Activated CD4-positive, alpha-beta T cell treated with anti-CD3 and anti-CD28 coated beads, Interleukin-2, amount 50 U/mL, for 48 hours (primary cell): ENCODE data around the gene TAPT1.
"Not testable (repeated sequence)": the region's sequence is repeated elsewhere in the genome, so short reads cannot be mapped to it uniquely, and the experiment has no call there.

Source experiments
- DNase-seq, 2 experiments: peaks; one replicate each; pipeline ENCODE4 v3.0.0-alpha.2; 2020

Gene TAPT1, protein sequence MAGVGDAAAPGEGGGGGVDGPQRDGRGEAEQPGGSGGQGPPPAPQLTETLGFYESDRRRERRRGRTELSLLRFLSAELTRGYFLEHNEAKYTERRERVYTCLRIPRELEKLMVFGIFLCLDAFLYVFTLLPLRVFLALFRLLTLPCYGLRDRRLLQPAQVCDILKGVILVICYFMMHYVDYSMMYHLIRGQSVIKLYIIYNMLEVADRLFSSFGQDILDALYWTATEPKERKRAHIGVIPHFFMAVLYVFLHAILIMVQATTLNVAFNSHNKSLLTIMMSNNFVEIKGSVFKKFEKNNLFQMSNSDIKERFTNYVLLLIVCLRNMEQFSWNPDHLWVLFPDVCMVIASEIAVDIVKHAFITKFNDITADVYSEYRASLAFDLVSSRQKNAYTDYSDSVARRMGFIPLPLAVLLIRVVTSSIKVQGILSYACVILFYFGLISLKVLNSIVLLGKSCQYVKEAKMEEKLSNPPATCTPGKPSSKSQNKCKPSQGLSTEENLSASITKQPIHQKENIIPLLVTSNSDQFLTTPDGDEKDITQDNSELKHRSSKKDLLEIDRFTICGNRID

DNA sequence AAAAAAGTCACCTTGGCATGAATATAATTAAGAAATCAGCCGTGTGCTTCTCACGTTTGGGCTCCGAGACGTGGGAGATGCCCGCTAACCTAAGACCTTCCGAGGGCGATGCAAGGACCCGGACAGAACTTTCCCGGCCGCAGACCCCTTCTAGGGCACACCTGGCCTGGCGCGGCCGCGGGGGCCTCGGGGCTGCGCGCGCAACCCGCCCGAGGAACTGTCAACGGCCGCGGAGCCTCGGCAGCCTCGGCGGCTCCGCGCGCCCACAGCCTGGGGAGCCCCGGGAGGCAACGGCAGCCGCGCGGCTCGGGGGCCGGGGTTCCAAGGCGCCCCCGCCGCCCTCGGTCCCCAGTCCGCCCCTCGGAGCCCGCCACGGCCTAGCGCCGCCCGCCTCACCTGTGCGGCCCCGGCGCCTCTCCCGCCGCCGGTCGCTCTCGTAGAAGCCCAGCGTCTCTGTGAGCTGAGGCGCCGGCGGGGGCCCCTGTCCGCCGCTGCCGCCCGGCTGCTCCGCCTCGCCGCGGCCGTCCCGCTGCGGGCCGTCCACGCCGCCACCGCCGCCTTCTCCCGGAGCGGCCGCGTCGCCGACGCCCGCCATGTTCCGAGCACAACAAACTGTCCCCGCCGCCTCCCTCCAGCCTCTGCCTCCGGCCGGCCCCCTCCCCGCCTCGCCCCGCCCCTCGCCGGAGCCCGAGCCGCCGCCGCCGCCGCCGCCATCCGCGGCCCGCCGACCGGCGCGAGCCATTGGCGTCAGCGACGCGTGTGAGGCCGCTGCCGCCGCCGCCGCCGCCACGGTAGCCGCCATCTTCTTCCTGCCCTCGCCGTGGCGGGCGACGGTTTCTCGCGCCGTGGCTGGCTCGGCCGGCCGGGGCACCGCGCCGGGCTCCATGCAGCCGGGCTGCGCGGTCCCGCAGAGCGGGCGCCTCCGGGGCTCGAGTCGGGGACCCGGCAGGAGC is at the start of gene TAPT1:
TAPT1 (minus strand) TSS at position 609 of the 953 bp plus-strand sequence; CDS start at position 595, 14 bp downstream.
- DNase-seq: peak; percentile 77 to 82

DNA sequence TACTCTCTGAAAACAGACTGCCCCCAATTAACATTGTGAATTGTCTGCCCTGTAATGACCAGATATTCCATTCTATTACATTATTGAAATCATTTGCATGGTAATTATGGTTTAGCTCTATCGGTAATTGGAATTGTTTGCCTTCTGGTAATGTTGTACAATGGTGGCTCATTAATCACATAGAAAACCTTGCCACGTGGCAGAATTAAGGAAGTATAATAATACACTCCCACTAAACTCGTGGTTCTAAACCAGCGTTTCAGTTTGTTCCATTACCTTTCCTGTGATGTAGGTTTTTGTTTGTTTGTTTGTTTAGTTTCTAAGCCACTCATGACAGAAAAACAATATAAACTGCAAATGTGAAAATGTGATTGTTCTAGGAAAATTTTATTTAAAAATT is 45.1 kb upstream of the TAPT1 start:
- DNase-seq: no peak

DNA sequence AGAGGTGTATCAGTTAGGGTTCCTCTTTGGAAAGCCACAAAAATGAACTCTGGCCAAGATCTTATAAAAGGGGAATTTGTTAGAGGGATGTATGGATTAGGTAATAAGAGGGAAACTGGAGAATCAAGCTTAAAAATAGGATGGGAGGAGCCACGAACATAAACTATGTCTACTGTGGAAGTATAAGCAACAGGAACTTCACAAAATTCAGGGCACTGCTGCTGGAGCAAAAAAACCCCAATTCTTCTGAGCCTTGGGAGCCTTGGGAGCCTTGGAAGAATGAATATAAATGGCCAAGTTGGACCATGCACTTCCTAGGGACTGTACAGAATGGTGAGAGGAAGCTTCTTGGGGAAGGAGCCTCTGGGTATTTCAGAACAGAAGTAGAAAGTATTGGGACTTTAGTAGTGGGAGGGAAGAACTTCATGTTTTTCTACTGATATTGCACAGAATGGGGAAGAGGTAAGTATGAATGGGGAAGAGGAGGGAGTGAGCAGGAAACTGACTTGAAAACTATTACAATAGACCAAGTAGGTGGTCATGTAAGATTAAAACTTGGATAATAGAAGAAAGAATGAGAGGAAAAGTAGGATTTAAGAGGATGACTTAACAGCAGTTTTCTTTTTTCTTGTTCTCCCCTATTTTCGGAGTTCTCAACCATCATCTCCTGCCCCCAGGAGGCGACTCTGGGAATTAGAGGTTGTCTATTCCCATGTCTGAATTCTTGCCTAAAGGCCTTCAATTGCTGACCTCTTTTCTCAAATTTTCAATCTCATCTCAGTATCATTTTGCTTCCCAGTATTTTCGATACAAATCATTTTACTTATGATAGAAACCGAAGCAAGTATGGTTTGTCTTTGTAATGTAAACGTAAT is 44.4 kb upstream of the TAPT1 start:
- DNase-seq: no peak

DNA sequence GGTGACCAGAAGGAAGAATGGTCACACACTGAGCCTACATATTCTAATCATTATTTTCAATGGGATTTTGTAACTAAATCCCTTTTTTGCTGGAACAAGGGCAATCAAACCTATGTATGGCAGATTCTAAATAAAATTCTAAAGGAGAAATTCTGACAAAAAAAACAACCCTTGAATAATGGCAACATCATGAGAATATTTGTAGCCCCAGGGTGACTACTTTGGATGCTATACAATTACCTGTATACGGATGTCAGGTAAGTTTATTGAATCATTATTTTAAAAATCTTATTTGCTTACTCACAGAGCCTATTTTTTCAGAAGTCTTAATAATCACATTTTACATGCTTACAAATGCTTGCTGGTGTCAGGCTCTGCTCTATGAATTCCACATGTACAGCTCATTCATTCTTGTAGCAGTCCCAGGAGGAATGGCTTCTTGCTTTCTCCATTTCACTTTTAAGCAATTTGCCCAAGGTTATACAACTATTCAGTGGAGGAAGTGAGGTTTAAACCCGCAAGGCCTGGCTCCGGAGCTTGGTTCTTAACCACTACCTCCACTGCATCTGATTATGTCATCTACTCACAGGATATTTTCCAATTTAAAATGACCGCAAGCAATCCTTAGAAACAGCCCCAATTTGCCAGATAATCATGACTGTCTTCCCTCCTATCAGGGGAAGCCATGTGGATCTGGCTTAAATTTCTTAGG is 43.6 kb upstream of the TAPT1 start:
- DNase-seq: not testable (repeated sequence)

DNA sequence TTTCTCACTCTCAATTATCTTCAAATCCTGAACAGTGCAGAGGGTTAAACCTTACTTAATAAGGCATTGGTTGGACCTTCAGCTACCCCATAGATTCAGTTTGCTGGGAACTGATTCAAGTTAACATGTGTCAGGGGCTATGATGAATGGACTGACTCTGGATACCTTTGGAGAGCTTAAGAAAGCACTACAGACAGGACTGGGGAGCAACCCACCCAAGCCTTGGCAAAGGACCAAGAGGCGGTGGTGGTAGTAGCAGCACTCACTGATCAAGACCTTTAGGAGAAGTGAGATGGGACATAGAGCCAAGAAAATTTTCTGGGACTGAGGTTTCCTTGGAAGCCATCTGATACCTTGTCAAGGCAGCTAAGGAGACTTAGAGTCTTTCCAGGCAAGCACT is 43.0 kb upstream of the TAPT1 start:
- no peak for DNase-seq

DNA sequence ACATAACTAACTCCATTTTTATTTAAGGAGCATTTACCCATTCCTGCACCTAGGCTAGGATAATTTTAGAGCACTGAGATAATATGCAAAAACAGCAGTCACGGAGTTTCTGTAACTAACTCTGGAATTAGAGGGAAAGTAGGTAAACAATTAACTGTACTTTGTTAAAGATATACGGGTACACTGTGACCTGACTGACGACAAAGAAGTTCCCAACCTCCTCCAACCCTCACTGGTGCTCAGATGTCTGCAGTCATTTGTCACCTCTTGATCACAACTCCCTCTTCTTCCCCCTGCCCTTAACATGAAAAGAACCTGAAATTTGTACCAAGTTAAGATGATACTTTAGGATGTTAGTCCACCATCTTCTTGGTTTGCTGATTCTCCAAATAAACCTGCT is 42.0 kb upstream of the TAPT1 start:
- DNase-seq: no peak

DNA sequence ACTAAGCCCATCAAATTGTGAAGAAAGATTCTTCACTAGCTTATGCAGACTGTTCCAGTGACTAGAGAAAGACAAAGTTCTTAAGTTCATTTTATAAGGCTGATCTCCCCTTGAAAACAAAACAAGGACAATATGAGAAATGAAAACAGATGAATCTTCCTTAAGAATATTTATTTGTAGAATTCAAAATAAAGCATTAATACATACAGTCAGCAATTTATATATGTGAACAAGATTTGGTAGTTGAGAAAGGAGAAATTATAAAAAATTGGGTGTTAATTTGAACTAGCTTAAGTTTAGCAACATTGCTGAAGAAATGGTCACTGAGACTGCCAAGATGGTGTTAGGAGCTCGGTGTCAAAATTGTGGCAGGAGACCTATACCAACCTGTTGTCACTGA is 41.4 kb upstream of the TAPT1 start:
- DNase-seq: no peak

DNA sequence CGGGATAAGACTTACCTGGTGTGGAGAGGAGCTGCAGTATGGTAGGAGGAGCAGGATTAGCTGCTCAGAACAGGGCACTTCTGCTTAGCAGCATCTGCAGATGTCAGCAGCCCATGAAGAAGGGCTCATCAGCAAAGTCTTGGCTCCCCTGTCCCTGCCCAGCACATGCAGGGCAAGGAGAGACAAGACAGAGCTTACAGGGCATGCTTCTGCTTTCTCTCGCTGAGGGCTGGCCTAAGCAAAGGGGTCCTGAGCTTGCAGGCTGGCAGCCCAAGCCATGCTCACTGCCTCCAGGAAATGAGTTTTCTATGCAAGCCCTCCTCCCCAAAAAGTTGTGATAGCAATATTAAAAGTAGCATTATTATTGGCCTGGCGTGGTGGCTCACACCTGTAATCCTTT is 39.5 kb upstream of the TAPT1 start:
- DNase-seq: no peak

DNA sequence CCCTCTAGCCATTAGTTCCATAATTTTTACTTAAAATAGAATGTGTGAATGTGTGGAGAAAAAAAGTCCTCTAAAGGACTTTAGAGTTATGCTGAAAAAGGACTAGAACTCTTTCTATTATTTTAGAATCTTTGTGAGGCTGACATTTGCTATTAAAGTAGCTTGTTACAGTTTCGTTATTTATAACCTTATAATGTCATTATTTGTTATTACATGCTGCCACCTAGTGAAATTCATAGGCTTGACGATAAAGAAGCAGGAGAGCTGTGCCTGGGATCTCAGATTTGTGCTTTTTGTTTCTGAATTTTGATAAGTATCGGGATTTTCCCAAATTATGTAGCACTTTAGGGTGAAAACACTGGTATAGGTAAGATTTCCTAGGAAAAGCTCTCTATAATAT is 38.5 kb upstream of the TAPT1 start:
- no peak for DNase-seq

DNA sequence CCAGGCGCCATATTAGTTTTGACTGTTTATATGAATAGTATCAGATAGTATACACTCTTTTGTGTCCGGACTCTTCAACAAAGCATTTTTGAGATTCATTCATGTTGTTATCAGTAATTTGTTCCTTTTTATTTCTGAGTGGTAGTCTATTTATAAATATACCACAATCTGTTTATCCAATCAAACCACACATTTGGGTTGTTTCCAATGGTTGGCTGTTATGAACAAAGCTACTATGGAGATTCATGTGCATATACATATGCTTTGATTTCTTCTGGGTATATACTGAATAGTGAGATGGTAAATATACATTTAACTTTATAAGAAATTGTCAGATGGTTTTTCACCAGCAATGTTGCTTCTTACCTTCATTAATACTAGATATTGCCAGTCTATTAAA is 36.8 kb upstream of the TAPT1 start:
- DNase-seq: no peak

DNA sequence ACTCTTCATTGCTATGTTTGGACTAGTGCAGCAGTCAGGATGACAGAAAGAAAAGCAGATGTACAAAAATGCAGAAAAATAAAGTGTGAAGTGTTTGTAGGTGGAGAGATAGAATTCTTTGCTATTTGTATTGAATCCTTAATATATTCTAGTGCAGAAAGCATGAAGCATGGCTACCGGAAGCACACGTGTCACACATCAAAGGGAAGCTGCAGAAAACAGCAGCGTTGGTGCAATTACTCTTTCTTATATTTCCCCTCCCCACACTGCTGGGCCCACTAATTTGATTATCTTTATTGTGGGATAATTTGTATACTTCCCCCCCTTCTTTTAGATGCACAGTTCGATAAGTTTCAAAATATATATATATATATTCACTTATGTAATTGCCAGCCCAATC is 35.9 kb upstream of the TAPT1 start:
- no peak for DNase-seq

DNA sequence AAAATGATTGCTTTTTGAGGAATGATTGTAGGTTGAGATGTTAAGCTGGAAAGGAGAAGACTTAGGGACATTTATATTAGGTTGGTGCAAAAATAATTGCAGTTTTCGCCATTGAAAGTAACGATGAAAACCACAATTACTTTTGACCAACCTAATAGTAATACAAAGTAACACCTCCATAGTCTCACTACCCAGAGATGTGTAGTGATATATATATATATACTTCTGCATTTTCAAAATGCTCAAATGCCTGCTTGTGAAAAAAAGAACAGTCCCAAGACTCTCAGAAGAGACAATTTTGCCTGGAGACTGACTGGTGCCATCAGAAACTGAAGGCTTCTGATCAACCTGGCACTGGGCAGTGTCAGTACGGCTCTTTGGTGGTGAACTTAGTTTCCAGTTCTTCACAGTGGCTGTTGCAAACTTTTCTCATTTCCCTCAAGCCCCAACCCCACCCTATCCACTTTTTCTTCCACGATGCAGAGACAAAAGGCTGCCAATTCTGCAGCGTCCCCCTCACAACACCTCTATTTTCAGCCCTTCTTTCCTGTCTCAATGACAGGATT is 35.1 kb upstream of the TAPT1 start:
- no peak for DNase-seq

DNA sequence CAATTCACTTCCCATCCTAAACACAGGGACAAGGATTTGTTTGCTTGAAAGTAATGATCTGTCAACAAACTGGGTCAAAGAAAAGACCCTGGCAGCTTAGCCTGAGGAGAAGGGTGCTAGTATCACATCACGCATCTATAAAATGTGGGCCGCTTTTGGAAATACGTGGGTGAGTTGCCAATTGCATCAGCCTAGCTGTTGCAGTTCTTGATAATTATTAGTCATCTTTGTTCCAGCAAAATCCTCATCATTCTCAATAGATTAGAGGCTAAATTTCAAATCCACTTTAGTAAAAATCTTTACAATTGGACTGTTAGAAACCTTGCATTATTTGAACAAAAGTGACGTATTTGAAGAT is 33.6 kb upstream of the TAPT1 start:
- DNase-seq: peak in 1 of 2 experiments; percentile 28

DNA sequence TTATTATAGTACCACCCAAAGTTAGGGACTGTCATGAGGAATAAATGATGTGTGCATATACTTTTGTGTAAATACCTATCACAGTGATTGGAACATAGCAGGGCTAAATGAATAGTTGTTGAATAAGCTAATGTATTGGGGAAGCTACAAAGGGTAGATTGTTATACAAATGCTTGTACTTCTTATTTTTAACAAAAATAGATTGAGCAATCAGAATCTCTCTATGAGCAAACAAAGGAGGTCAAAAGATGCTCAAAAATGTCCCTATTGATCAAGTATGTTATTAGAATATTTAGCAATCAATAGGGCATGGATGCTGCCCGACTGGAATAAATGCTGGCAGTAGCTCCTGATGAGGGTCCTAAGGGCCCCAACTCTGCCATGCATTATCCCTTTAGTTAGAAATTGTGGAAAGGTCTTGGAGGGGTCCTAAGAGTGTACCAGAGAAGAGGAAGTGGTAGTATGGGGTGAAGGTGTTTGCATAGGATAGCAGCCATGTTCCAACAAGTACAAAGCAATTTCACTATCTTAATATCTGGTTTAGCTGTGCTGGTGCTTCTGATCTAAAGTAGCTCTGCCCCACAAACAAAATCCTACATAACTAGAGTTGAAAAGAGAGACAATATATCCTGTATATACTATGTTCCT is 33.1 kb upstream of the TAPT1 start:
- no peak for DNase-seq

DNA sequence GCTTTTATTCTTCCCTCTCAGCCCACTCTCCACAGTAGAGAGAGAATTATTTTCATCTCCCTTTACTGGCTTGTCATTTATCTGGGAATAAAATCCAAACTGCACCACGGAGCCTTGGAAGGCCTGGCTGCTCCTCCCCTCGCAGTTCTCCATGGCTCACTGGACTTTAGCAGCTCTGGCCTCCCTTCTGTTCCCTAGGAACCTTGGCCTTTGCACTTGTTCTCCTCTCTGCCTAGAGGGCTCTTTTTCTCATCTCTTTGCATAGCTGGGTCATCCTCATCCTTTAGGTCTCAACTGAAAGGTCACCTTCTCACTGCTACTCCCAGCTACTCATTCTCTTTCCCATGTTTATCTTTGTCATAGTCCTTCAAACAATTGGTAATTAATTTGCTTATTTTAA is 31.3 kb upstream of the TAPT1 start:
- no peak for DNase-seq

DNA sequence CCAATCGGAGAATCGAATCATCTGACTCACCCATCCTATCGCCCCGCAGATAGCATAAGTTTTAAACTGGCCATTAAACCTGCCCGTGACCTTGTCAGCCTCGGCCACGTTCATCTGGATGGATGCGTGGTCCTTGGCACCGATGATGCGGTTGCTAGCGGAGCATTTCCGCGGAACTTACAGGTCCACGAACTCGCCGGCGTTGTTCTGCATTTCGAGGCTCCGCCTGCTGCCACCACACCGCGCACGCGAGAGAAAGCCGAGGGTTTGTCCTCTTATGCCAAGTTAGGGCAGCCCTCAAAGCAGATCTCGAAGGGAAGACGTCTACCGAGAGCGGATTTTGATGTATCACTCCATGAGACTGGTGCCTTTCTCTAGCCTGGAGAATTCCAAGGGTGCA is 30.1 kb upstream of the TAPT1 start:
- DNase-seq: no peak

DNA sequence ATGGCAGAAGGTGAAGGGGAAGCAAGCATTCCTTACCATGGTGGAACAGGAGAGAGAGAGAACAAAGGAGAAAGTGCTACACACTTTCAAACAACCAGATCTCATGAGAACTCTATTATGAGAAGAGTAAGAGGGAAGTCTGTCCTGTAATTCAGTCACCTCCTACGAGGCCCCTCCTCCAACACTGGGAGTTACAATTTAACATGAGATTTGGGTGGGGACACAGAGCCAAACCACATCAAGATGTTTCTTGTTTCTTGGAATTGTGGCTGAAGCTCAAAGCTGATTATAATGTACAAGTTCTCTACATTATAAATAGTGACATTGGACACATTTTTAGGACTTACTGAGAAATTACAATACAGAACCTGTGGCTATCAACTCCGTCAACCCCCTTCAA is 29.5 kb upstream of the TAPT1 start:
- no peak for DNase-seq

DNA sequence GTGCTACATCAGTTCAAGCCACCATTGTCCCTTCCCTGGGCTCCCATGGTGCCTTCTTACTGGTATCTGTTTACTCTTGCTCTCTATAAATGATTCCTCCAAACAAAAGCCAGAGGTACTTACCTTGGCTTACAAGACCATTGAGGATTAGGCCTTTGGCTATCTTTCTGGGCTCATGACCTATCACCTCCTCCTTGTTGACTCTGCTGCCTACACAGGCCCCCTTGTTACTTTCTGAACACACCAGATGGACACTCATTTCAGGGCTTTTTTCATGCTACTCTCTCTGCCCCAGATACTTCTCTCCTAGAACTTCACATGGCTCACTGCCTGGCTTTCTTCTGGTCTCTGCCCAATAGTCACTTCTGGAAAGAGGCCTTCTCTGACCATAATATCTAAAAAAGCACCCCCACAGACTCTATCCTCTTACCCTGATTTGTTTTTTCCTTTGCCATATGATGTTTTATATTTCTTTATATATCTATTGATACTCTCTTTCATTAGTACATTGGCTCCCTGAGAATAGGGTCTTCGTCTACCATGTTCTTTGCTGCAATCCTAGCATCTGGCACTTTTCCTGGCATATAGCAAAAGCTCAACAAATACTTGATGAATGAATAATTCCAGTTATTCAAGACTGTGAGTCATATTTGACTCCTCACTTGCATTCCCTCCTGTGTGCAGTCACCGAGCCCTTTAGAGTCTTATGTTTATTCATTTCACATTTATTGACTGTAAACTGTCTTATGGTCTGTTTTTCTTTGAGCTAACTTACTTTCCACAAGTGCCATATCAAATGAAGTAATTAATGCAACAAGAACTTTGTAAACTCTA is 27.1 kb upstream of the TAPT1 start:
- DNase-seq: no peak

DNA sequence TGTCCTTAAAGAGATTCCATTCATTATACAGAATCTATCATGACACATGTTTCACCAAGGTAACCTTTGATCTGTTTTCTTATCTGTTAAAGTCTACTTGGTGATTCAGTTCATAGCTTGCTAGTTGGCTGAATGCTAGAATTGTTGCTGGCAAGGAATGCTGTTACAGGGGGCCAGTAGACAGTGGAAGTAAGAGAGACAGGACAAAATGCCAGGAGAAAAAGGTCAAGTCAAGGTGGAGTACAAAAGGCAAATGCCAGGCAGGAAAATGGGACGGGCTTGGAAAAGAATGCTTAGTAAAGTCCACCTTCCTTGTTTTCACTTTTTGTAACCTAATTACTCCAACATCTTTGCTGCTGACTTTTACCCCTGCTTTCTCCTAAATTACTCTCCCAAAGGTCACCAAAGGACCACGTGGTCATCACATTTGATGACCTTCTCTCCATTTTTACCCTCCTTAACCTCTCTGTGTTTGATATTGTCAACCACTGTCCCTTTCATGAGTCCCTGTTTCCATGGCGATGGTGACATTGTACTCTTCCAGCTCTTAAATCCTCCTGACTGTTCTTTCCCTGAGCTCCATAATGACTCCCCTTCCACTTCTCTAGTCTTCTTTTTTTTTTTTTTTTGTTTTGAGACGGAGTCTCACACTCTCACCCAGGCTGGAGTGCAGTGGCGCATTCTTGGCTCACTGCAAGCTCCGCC is 24.5 kb upstream of the TAPT1 start:
- no peak for DNase-seq

DNA sequence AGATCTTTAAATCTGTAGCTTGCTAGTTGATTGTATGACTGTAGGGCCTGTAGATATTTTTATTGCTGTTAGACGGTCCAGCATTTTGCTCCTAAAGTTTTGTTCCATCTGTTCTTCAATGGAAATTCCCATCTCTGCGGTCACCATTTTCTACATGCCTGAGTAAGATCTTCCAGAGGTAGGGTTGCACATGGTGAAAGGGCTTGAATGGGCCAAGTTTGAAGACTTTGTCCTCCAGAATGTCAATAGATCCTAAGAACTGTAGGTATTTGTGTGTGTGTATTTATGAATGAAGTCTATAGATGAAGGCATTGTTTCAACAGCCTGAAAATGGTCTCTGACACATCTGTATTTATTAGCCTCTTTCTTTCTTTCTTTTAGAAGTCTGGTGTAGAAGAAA is 22.3 kb upstream of the TAPT1 start:
- no peak for DNase-seq
